Fibroblast of the aortic adventitia (primary cell): ENCODE results near the gene FNIP1. TPM values are rescaled to one million over a fixed set of nuclear protein-coding genes. Genes with fewer than 3 reads are reported as not detected.

Experiments used
- DNase-seq: peaks from one replicate; pipeline ENCODE4 v3.0.0-alpha.2; 2010; ENCODE audit warnings: low read depth
- H3K4me3 ChIP-seq: 2 replicates; pipeline ENCODE4 v1.5.1; 2011; ENCODE audit warnings: low read depth, mild to moderate bottlenecking, control low read depth, low read length, moderate library complexity
- CTCF ChIP-seq: IDR thresholded peaks from 2 replicates; pipeline ENCODE4 v1.5.1; 2011; ENCODE audit warnings: mild to moderate bottlenecking, low read length, control low read depth, inconsistent platforms; ENCODE audit not compliant: insufficient read depth
- total RNA-seq: library from RNA; depleted of rRNA; stranded (reverse); fragments of >200 nt; gene quantifications from 2 replicates; pipeline ENCODE4 v1.2.3, GENCODE V29; 2012; ENCODE audit warnings: low replicate concordance

FNIP1 gene
- total RNA-seq, 1 donor = 99.9 TPM

GRCh38 chr5:131654776-131655175 is 142.0 kb downstream of the FNIP1 start:
- no peak for TF ChIP-seq CTCF
- DNase-seq = no peak
- H3K4me3 ChIP-seq = no peak overlapping the region

- no peak for DNase-seq
- H3K4me3 ChIP-seq = no peak overlapping the region
- no peak for TF ChIP-seq CTCF
Measured at GRCh38 chr5:131654309-131654708, 142.5 kb downstream of the FNIP1 start.

- DNase-seq = no peak
- TF ChIP-seq CTCF = no peak
- no peak overlapping the region for H3K4me3 ChIP-seq
Measured at GRCh38 chr5:131649161-131649560, 147.7 kb downstream of the FNIP1 start.

GRCh38 chr5:131647048-131647769 is 149.6 kb downstream of the FNIP1 start:
- H3K4me3 ChIP-seq = no peak overlapping the region
- TF ChIP-seq CTCF = no peak
- no peak for DNase-seq

GRCh38 chr5:131644822-131645221 is 152.0 kb downstream of the FNIP1 start:
- no peak overlapping the region for H3K4me3 ChIP-seq
- no peak for TF ChIP-seq CTCF
- DNase-seq = no peak

GRCh38 chr5:131644370-131644769 is 152.4 kb downstream of the FNIP1 start:
- DNase-seq = no peak
- H3K4me3 ChIP-seq = no peak overlapping the region
- no peak for TF ChIP-seq CTCF

- no peak for DNase-seq
- no peak overlapping the region for H3K4me3 ChIP-seq
- no peak for TF ChIP-seq CTCF
Measured at GRCh38 chr5:131641494-131641893, 155.3 kb downstream of the FNIP1 start.
